ENCODE data around the gene PER1. TPM values are rescaled to one million over a fixed set of nuclear protein-coding genes. Genes with fewer than 3 reads are reported as not detected.

The PER1 gene
- total and polyA plus RNA-seq, 2 of the 13 experiments (the other 11 are each of a cell fraction or from before 2014, with no cell fraction given) = 2.6 to 3.6 TPM

DNA sequence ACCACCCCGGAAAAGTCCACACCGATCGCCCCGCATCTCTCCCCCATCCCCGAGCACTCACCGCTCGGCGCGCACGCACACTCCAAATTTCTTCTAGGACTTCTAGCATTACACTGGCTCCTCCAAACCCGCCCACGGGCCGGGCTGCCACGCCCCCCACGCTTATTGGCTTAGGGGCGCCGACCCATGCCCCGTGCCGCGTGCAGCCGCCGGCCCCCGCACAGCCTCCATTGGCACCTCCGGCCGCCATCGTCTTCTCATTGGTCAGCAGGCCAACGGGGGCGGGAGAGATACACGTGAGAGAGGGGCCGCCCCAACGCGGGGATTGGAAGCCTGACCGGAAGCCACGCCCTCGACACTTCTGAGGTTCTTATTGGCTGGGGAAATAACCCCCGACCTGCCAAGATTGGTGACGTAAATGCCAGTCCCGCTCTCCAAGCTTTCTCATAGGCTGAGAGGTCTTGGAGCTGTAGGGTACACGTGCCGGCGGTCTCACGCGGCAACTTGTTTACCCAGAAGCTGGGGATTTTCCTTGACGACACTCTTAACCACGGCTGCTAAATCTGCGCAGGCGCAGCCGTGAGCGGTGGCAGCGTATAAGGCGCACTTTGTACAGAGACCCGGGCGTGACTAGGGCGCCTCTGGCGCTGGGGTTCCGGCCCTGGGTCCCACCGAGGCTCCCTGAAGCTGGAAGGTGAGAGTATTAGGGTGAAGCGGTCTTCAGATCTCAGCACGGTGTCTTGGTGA lies 4.2 kb upstream of the PER1 start (continued):
- TF ChIP-seq HINFP (CRISPR knock-in tag; IDR thresholded peaks at IDR 0.05; ENCODE audit: low read depth) (no peak), GATAD1 (CRISPR knock-in tag; IDR thresholded peaks at IDR 0.05) (peak; percentile 69), ZNF232 (CRISPR knock-in tag; IDR thresholded peaks at IDR 0.05; ENCODE audit: borderline replicate concordance) (0 out of 2 replicates have a peak, but pooled peaks have one; percentile 54), MATR3 (CRISPR knock-in tag; IDR thresholded peaks at IDR 0.05) (no peak), ZNF350 (CRISPR knock-in tag; IDR thresholded peaks at IDR 0.05; ENCODE audit: borderline replicate concordance, low read depth) (peak; percentile 71; the same call in 1 of the 2 replicates), NCOA1 (CRISPR knock-in tag; IDR thresholded peaks at IDR 0.05) (0 out of 2 replicates have a peak, but pooled peaks have one; percentile 34), PCBP2 (optimal IDR thresholded peaks at IDR 0.05; ENCODE audit: low read depth, low read length, poor library complexity, severe bottlenecking) (no peak), NFIB (CRISPR knock-in tag; IDR thresholded peaks at IDR 0.05; ENCODE audit: borderline replicate concordance) (no peak), ZNF234 (CRISPR knock-in tag; conservative IDR thresholded peaks at IDR 0.05) (no peak), ZNF564 (CRISPR knock-in tag; IDR thresholded peaks at IDR 0.05) (no peak), RARG (CRISPR knock-in tag; IDR thresholded peaks at IDR 0.05; ENCODE audit: low read depth) (no peak), NAIF1 (CRISPR knock-in tag; IDR thresholded peaks at IDR 0.05; ENCODE audit: borderline replicate concordance) (peak; percentile 84), ZMAT3 (CRISPR knock-in tag; conservative IDR thresholded peaks at IDR 0.05) (no peak), TRIM22 (IDR thresholded peaks at IDR 0.05) (no peak), MAF1 (CRISPR knock-in tag; IDR thresholded peaks at IDR 0.05; ENCODE audit: borderline replicate concordance) (no peak), ZMAT5 (CRISPR knock-in tag; IDR thresholded peaks at IDR 0.05; ENCODE audit: borderline replicate concordance, low read depth) (no peak), ZNF790 (CRISPR knock-in tag; IDR thresholded peaks at IDR 0.05; ENCODE audit: borderline replicate concordance) (no peak), ZEB1 (IDR thresholded peaks at IDR 0.05; ENCODE audit: insufficient replicate concordance, low read depth) (no peak), ZNF552 (CRISPR knock-in tag; IDR thresholded peaks at IDR 0.05; ENCODE audit: borderline replicate concordance) (0 out of 2 replicates have a peak, but pooled peaks have one; percentile 55)
- TF ChIP-seq, protein P1, sequence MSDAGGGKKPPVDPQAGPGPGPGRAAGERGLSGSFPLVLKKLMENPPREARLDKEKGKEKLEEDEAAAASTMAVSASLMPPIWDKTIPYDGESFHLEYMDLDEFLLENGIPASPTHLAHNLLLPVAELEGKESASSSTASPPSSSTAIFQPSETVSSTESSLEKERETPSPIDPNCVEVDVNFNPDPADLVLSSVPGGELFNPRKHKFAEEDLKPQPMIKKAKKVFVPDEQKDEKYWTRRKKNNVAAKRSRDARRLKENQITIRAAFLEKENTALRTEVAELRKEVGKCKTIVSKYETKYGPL (CRISPR knock-in tag; IDR thresholded peaks at IDR 0.05) = no peak
- TF ChIP-seq, protein P2, sequence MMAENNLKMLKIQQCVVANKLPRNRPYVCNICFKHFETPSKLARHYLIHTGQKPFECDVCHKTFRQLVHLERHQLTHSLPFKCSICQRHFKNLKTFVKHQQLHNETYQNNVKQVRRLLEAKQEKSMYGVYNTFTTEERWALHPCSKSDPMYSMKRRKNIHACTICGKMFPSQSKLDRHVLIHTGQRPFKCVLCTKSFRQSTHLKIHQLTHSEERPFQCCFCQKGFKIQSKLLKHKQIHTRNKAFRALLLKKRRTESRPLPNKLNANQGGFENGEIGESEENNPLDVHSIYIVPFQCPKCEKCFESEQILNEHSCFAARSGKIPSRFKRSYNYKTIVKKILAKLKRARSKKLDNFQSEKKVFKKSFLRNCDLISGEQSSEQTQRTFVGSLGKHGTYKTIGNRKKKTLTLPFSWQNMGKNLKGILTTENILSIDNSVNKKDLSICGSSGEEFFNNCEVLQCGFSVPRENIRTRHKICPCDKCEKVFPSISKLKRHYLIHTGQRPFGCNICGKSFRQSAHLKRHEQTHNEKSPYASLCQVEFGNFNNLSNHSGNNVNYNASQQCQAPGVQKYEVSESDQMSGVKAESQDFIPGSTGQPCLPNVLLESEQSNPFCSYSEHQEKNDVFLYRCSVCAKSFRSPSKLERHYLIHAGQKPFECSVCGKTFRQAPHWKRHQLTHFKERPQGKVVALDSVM (CRISPR knock-in tag; IDR thresholded peaks at IDR 0.05) = no peak
- TF ChIP-seq, protein P3, sequence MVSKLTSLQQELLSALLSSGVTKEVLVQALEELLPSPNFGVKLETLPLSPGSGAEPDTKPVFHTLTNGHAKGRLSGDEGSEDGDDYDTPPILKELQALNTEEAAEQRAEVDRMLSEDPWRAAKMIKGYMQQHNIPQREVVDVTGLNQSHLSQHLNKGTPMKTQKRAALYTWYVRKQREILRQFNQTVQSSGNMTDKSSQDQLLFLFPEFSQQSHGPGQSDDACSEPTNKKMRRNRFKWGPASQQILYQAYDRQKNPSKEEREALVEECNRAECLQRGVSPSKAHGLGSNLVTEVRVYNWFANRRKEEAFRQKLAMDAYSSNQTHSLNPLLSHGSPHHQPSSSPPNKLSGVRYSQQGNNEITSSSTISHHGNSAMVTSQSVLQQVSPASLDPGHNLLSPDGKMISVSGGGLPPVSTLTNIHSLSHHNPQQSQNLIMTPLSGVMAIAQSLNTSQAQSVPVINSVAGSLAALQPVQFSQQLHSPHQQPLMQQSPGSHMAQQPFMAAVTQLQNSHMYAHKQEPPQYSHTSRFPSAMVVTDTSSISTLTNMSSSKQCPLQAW (CRISPR knock-in tag; IDR thresholded peaks at IDR 0.05) = peak; percentile 43; the same call in 1 of the 2 replicates

Data from HepG2 (cell line).